SW 1271 (cell line): Measurements from ENCODE around the gene PLEKHB2.
"Not testable (repeated sequence)": the region's sequence is repeated elsewhere in the genome, so short reads cannot be mapped to it uniquely, and the experiment has no call there.

Experiments
- DNase-seq, 2 experiments: peaks; one replicate each; lab custom pipeline; 2025; lab: John Stamatoyannopoulos, UW

Gene PLEKHB2

GRCh38 chr2:131105156-131105949, at the start of gene PLEKHB2:
Gene PLEKHB2, plus strand, starts transcription at chr2:131105336. Its CDS starts 15,606 bp downstream, at chr2:131120942.
- peak; percentile 73 to 92 for DNase-seq

DNA sequence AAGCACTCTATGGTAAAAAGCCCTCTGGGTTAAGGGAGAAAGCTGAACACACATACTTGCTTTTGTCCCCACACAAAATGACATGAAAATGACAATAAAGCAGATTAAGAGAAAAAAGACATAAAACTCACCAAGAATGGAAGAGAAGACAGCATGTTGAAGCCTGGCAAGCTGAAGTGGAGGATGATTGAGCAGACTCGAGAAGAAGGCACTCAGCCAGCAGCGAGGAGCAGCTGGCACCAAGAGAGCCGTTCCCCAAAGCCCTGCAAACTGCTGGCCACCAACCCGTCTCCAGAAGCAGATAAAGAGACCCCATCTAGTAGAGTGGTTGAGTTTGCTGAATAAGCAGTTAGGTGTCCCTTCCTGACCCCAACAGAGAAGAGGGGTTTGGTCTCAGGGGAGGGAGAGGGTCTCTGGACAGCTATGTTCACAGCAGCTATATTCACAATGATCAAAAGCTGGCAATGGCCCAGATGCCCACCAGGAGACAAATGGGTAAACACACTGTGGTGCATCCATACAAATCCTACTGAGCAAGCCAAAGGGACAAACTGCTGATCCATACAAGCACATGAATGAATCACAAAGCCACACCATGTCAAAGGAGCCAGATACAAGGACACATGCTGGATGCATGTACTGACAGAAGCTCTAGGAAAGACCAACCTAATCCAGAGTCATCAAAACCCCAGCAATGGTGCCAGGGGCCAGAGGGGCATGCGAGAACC, 48.8 kb upstream of the PLEKHB2 start:
- DNase-seq = no peak

- DNase-seq = no peak
Measured at GRCh38 chr2:131056932-131057287, 48.2 kb upstream of the PLEKHB2 start.

DNA sequence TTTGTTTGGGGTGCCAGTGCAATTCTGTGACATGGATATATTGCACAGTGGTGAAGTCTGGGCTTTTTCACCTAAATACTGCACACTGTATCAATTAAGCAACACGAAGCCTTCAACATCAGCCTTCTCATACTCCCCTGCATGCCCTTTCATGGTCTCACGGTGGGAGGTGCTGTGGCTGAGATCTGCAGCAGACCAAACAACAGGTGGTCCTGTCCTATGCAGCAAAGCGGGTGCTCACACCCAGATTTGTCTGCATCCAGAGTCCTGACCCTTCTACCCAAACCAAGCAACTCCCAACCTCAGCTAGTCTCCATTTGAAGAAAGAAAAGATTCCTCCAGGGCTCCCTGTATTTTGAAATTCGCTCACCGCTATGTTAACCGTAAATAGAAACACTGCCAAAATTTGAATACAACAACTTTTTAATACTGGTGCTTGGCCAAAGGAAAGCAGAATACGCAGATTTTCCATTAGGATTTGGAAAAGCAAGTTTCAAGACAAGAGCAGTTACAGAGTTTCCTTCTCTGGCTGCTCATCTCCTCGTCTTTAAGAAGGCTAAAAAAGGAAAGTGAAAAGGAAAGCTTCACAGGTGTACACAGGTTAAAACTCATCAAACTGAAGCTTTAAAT, 46.8 kb upstream of the PLEKHB2 start:
- DNase-seq = no peak

- no peak for DNase-seq
Measured at GRCh38 chr2:131058920-131059319, 46.2 kb upstream of the PLEKHB2 start.

DNA sequence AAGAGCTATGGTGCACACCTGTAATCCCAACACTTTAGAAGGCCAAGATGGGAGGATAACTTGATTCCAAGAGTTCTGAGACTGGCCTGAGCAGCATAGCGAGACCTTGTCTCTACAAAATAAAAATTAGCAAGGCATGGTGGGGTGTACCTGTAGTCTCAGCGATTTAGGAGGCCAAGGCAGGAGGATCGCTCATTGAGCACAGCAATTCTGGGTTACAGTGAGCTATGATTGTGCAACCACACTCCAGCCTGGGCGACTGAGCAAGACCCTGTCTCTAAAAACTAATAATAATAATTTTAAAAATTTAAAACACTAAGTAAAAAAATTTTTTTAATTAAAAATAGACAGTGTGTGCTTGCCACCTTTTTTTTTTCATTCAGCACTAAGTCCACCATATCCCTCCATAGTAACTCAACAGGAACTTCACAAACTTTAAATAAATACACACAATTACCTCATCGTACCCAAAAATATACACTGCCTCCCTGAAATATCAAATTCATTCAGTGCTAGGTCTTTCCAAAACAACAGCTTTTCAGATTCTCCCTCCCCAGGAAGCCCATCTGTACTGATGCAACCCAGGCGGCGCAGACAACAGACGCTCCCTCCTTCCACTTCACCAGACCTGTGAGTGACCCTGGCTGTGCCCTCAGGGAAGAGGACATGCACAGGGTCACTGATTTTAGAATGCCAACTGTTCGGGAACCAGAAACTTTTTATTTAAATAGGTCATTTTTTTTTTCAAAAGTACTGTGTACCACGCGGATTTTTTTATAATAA, 41.4 kb upstream of the PLEKHB2 start:
- DNase-seq = no peak

- no peak for DNase-seq
Measured at GRCh38 chr2:131064589-131065512, 40.3 kb upstream of the PLEKHB2 start.

- DNase-seq = no peak
Measured at GRCh38 chr2:131067465-131068125, 37.5 kb upstream of the PLEKHB2 start.

GRCh38 chr2:131068172-131068571, 37.0 kb upstream of the PLEKHB2 start:
- DNase-seq = not testable (repeated sequence)

GRCh38 chr2:131075578-131075977, 29.6 kb upstream of the PLEKHB2 start:
- not testable (repeated sequence) for DNase-seq

GRCh38 chr2:131076707-131077106, 28.4 kb upstream of the PLEKHB2 start:
- DNase-seq = no peak

- DNase-seq = no peak
Measured at GRCh38 chr2:131077182-131077846, 27.8 kb upstream of the PLEKHB2 start.

DNA sequence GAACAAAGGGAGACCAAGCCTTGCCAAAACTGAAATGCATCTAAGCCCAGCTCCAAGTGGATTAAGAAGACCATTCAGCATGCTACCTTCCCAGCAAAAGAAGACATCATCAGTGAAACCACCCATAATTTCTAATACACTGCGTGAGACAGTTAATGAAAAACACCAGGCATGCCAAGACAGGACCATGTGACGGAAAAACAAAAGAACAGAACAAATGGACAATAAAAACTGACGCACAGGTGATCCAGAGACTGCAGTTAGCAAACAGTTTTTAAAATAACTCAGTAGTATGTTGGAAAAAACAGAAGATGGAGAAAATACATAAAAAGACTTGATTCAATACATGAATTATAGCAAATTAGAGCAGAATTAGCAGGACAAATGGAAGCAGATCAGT, 27.2 kb upstream of the PLEKHB2 start:
- DNase-seq = no peak

DNA sequence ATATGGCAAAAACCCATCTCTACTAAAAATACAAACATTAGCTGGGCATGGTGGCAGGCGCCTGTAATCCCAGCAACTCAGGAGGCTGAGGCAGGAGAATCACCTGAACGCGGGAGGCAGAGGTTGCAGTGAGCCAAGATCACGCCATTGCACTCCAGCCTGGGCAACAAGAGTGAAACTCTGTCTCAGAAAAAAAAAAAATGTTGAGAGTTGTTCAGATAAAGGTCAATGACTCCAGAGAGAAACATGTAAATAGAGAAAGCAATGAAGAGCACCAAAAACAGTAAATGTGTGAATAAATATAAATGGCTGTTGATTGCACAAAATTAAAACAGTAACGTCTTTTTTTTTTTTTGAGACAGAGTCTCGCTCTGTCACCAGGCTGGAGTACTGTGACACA, 25.2 kb upstream of the PLEKHB2 start:
- DNase-seq = not testable (repeated sequence)

DNA sequence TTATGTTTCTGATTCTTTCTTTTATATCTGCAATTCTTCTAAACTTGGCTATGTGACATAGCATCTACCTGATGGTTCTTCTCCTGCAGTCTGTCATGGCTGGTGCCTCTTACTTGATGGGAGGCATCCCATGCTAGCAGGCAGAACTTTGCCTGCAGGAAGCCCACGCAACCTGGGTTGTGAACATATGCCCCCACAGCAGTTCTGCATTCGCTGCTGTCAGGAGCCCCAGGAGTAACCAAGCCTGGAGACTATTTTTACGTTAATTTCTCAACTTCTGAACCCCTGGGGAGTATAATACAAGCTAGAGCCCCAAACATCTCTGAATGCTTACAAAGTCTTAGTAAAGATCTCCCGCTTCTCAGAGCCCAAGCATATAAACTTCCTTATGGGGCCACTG, 23.9 kb upstream of the PLEKHB2 start:
- no peak for DNase-seq

DNA sequence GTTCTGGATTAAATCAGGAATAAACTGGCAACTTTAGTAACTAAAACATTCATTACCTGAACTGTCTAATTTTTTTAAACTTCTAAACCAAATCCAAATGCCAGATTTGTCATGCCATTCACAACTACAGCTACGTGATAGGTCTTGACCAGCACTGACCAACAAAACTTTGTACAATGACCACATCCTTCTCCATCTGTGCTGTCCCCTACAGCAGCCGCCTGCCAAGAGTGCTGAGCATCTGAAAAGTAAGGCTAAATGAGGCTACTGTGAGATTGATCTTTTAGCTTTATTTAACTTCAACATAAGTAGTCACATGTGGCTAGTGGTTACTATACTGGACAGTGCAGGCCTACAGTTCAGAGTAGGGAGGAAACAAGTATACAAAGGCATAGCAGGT, 19.5 kb upstream of the PLEKHB2 start:
- no peak for DNase-seq

- DNase-seq = peak in 1 of 2 experiments; percentile 42
Measured at GRCh38 chr2:131092458-131093005, 12.6 kb upstream of the PLEKHB2 start.

- peak; percentile 60 to 79 for DNase-seq
Measured at GRCh38 chr2:131093006-131093695, 12.0 kb upstream of the PLEKHB2 start, which contains the start of gene FAM168B. Gene FAM168B, minus strand, starts transcription at chr2:131093460. Its CDS starts 10,814 bp downstream, at chr2:131082646.
